ENCODE data around the gene SAT2.

SAT2 gene

GRCh38 chr17:7627250-7628121 lies at the start of gene SAT2:
Gene SAT2, minus strand, starts transcription at chr17:7627821. Its CDS starts 186 bp downstream, at chr17:7627635.
- no peak for TF ChIP-seq CTCF (IDR thresholded peaks at IDR 0.05; ENCODE audit: low read depth, low read length)
- peak within 1 kb of the TSS; percentile 86 for H3K4me3 ChIP-seq (ENCODE audit: low read depth, low read length)

- TF ChIP-seq CTCF (IDR thresholded peaks at IDR 0.05; ENCODE audit: low read depth, low read length) = no peak
- no peak overlapping the region for H3K4me3 ChIP-seq (ENCODE audit: low read depth, low read length)
Observed at GRCh38 chr17:7676533-7676932, 48.9 kb upstream of the SAT2 start.

- TF ChIP-seq CTCF (IDR thresholded peaks at IDR 0.05; ENCODE audit: low read depth, low read length) = no peak
- H3K4me3 ChIP-seq (ENCODE audit: low read depth, low read length) = no peak overlapping the region
Observed at GRCh38 chr17:7674934-7675333, 47.3 kb upstream of the SAT2 start.

- peak; percentile 27; the same call in 1 of the 2 replicates for TF ChIP-seq CTCF (IDR thresholded peaks at IDR 0.05; ENCODE audit: low read depth, low read length)
- no peak overlapping the region for H3K4me3 ChIP-seq (ENCODE audit: low read depth, low read length)
Observed at GRCh38 chr17:7673239-7673638, 45.6 kb upstream of the SAT2 start.

GRCh38 chr17:7668482-7668881 lies 40.9 kb upstream of the SAT2 start:
- no peak for TF ChIP-seq CTCF (IDR thresholded peaks at IDR 0.05; ENCODE audit: low read depth, low read length)
- no peak overlapping the region for H3K4me3 ChIP-seq (ENCODE audit: low read depth, low read length)

- no peak overlapping the region for H3K4me3 ChIP-seq (ENCODE audit: low read depth, low read length)
- no peak for TF ChIP-seq CTCF (IDR thresholded peaks at IDR 0.05; ENCODE audit: low read depth, low read length)
Observed at GRCh38 chr17:7667656-7668406, 40.2 kb upstream of the SAT2 start.

Data from WI38 (cell line).